ENCODE measurements around the gene CIAO3. TPM values are rescaled to one million over a fixed set of nuclear protein-coding genes. Genes with fewer than 3 reads are reported as not detected.

The CIAO3 gene

Small RNAs within 50 kb of the gene (small RNA-seq; reads per million reads assigned to genes)
- not detected for gene MIR662 (ENCODE audit: insufficient read depth)
